Measurements from ENCODE around the gene SPOCD1.

GRCh38 chr1:31780632-31781031, 35.2 kb downstream of the SPOCD1 start:
- TF ChIP-seq CTCF (IDR thresholded peaks at IDR 0.05; ENCODE audit: low read depth, low read length, missing input control): no peak
- TF ChIP-seq MAX (IDR thresholded peaks at IDR 0.05): no peak
- TF ChIP-seq REST (IDR thresholded peaks at IDR 0.05): no peak
- TF ChIP-seq YY1 (IDR thresholded peaks at IDR 0.05): no peak
- no peak for TF ChIP-seq SP1 (IDR thresholded peaks at IDR 0.05)
- TF ChIP-seq TAF1 (conservative IDR thresholded peaks at IDR 0.05): no peak
- no peak for TF ChIP-seq JUND (IDR thresholded peaks at IDR 0.05)
- no peak for TF ChIP-seq HNF4A (conservative IDR thresholded peaks at IDR 0.05)
- TF ChIP-seq ATF3 (IDR thresholded peaks at IDR 0.05): no peak
- no peak for TF ChIP-seq FOXA1 (IDR thresholded peaks at IDR 0.05)
- no peak for TF ChIP-seq GABPA (IDR thresholded peaks at IDR 0.05 in 1 of 2, conservative IDR thresholded peaks at IDR 0.05 in 1 of 2)

All from liver (tissue), 3 donors.